ENCODE results near the gene NECAP2. TPM values are rescaled to one million over a fixed set of nuclear protein-coding genes. Genes with fewer than 3 reads are reported as not detected.
A peak's percentile ranks its signal among the peaks of the same experiment; 100 is the strongest.

The NECAP2 gene
- 88.9 and 102 TPM in 2 replicates for total RNA-seq (2014; rRNA removed; shearing (Covaris generic))

DNA sequence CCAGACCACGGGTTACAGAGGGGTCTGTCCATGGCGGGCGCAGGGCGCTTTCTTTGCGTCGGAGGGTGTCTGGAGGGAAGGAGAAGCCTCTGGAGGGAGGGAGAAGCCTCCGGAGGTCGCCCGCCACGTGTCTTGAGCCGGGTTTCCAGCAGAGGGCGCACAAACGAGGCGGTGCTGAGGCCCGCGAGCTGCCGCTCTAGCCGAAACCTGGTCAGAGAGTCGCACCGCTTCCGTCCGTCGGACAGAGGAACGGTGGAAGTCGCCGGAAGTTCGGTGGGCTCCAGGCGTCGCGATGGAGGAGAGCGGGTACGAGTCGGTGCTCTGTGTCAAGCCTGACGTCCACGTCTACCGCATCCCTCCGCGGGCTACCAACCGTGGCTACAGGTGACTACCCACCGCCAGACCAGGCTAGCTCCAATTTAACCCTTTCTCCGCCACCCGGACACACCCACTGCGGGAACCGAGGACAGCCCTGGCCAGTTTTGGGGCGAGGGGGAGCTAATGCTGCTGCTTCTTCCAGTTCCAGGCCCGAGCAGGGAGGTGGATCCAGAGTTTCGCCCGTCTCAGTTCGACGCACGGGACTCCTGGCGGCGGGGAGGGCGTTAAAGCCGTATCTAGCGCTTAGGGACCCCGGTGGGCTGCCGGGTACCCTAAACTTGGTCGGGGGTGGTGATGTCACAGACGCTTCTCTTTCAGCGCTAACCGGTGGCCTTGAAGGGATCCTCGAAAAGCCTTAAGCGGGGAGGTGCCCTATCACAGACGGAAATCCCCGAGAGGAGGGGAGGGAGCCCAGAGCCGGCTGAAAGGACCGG lies at the start of gene NECAP2:
Gene NECAP2 (plus strand): TSS at position 255 of the 812 bp plus-strand sequence. CDS start 38 bp downstream, at position 293.
- peak; percentile 90 for DNase-seq (ENCODE audit: low read depth)

GRCh38 chr1:16391411-16391810 lies 49.1 kb upstream of the NECAP2 start:
- no peak for DNase-seq (ENCODE audit: low read depth)

DNA sequence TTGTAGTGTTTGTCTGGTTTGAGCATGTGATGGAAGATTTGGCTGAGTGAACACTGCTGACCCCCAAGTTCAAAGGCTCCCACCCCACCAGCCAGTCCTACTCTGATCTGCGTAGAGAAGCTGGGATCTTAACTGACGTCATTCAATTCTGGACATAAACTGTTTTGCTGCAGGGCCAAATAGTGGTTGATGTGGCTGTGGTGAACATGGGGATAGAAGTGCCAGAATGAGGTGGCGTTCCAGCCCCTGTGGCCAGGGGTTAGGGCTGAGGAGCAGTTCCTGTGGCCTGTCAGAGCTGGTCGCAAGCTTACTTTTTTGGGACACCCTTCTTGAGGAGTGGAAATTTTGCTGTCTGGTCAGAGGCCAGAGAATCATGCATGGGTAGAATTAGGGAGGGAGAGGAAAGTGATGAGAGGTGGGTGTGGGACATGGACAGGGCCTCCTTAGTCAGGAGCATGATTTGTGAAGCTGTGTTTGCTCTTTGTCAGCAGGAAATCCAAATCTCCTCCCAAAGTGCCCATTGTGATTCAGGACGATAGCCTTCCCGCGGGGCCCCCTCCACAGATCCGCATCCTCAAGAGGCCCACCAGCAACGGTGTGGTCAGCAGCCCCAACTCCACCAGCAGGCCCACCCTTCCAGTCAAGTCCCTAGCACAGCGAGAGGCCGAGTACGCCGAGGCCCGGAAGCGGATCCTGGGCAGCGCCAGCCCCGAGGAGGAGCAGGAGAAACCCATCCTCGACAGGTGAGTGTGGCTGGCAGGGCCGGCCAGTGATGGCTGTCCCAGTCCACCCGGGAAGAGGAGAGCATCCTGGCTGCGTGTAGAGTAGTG lies 47.6 kb upstream of the NECAP2 start:
- peak; percentile 67 for DNase-seq (ENCODE audit: low read depth)

- no peak for DNase-seq (ENCODE audit: low read depth)
These were observed 46.7 kb upstream of the NECAP2 start for GRCh38 chr1:16393570-16394521.

DNA sequence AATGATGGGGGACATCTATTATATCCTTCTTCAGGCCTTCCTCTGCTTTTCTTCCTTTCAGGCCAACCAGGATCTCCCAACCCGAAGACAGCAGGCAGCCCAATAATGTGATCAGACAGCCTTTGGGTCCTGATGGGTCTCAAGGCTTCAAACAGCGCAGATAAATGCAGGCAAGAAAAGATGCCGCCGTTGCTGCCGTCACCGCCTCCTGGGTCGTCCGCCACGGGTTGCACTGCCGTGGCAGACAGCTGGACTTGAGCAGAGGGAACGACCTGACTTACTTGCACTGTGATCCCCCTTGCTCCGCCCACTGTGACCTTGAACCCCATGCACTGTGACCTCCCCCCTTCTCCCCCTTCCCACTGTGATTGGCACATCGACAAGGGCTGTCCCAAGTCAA lies 45.5 kb upstream of the NECAP2 start:
- DNase-seq (ENCODE audit: low read depth): no peak

GRCh38 chr1:16396591-16396990 lies 43.9 kb upstream of the NECAP2 start:
- DNase-seq (ENCODE audit: low read depth): peak; percentile 67

- DNase-seq (ENCODE audit: low read depth): no peak
These were observed 43.4 kb upstream of the NECAP2 start for GRCh38 chr1:16397120-16397519.

- DNase-seq (ENCODE audit: low read depth): no peak
These were observed 42.1 kb upstream of the NECAP2 start for GRCh38 chr1:16398371-16398953.

GRCh38 chr1:16402742-16403141 lies 37.8 kb upstream of the NECAP2 start:
- no peak for DNase-seq (ENCODE audit: low read depth)

DNA sequence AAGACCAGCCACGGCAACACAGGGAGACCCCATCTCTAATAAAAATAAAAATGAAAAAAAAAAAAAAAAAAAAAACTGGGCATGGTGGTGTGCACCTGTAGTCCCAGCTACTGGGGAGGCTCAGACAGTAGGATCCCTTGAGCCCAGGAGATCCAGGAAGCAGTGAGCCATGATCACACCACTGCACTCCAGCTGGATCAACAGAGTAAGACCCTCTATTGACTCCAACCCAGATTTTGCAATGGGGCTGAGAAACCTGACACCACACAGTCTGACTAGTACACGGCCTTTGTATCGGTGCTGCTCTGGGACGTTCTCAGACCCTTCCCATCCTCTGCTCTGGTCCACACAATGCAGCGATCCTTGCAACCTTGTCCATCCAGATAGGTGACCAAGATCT lies 35.1 kb upstream of the NECAP2 start:
- no peak for DNase-seq (ENCODE audit: low read depth)

GRCh38 chr1:16406868-16407267 lies 33.7 kb upstream of the NECAP2 start:
- no peak for DNase-seq (ENCODE audit: low read depth)

GRCh38 chr1:16409536-16410152 lies 30.9 kb upstream of the NECAP2 start:
- DNase-seq (ENCODE audit: low read depth): no peak

DNA sequence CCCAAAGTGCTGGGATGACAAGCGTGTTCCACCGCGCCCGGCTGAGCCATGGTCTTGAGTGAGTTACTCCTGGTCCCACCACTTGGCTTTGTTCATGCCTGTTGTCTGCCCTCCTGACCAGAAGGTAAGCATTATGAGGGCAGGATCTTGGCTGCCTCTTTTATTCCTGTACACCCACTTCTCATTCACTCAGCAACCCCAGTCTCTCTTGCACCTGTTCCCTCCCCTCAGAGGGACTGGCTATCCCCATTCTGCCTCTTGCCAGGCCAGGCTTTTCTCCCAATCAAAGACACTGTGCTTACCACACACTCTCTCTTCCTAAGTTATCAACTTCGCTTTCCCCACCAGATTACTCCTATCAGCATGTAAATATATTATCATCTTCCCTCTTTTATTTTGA lies 29.7 kb upstream of the NECAP2 start:
- DNase-seq (ENCODE audit: low read depth): no peak

- peak; percentile 32 for DNase-seq (ENCODE audit: low read depth)
These were observed 27.3 kb upstream of the NECAP2 start for GRCh38 chr1:16413191-16413590.

- no peak for DNase-seq (ENCODE audit: low read depth)
These were observed 21.6 kb upstream of the NECAP2 start for GRCh38 chr1:16418823-16419425.

DNA sequence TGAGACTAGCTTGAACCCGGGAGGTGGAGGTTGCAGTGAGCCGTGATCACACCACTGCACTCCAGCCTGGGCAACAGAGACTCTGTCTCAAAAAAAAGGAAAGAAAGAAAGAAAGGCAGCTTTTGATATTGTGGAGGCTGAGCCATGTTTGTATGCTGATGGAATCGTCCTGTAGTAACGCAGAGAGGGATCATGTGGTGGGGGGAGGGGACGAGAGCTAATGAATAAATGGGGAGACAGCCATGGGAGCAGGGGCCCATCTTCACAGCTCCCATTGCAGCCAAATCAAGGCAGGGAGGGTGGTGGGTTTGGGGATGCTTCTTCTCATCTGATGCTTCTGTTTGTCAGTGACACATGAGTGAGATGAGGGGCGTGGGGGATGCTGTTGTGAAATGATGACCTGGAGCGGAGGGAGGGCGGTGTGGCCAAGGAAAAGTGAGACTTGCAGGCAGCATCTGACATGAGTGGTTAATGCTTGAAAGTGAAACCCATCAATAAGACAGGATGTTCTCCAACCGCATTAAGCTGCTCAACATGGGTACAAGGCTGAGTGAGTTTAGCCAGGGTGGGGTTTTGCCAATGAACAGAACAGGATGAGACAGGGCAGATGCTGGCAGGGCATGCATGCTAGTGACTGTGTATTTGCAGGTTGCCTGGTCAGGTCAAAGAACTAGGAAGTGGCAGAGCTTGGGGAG lies 20.0 kb upstream of the NECAP2 start:
- DNase-seq (ENCODE audit: low read depth): peak; percentile 14

DNA sequence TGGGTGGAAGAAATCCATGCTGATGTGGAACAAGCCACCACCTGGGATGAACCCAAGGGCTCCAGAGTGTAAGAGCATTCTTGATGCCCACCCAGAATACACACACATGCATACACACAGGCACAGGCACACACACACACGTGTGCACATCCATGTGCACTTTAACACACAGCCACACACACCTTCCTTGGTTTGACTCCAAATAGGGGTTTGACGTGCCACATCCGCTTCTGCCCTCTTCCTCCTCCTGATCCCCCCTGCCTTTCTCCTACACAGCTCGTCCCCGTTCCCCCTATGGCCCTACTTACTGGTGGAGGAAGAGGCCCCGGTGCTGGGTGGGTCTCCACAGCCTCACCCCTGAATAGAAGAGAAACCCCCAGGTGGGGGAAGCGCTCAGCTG lies 19.3 kb upstream of the NECAP2 start:
- DNase-seq (ENCODE audit: low read depth): no peak

- no peak for DNase-seq (ENCODE audit: low read depth)
These were observed 18.5 kb upstream of the NECAP2 start for GRCh38 chr1:16422041-16422440.

- DNase-seq (ENCODE audit: low read depth): no peak
These were observed 15.1 kb upstream of the NECAP2 start for GRCh38 chr1:16425125-16426025.
